Gastroesophageal sphincter (tissue), 4 donors: Measurements from ENCODE around the gene BID. TPM values are rescaled to one million over a fixed set of nuclear protein-coding genes. Genes with fewer than 3 reads are reported as not detected.

ENCODE experiments used
- ATAC-seq: fragments of 150-250 bp; one replicate; pipeline ENCODE4 v1.9.1; 2016; ENCODE audit warnings: mild to moderate bottlenecking, moderate library complexity
- H3K27ac ChIP-seq, 4 donors: fragments of 200-600 bp; sonication (generic) in 3 of 4; 1 replicate in 3 of 4; 2 replicates in 1 of 4; pipeline ENCODE4 v1.5.1; 2016 to 2019
- H3K27me3 ChIP-seq: fragments of 200-600 bp; sonication (generic); one replicate; pipeline ENCODE4 v1.5.1; 2019
- H3K36me3 ChIP-seq, 2 donors: fragments of 200-600 bp; sonication (generic); one replicate each; pipeline ENCODE4 v1.5.1; 2019; ENCODE audit warnings: control low read depth in 1 of 2
- H3K4me1 ChIP-seq, 3 donors: fragments of 200-600 bp; sonication (generic); 1 replicate in 2 of 3; 2 replicates in 1 of 3; pipeline ENCODE4 v1.5.1; 2016 to 2019; ENCODE audit warnings: control low read depth in 2 of 3
- H3K4me3 ChIP-seq, 2 donors: fragments of 200-600 bp; sonication (generic); one replicate each; pipeline ENCODE4 v1.5.1; 2019; ENCODE audit warnings: mild to moderate bottlenecking in 1 of 2, moderate library complexity in 1 of 2
- H3K9me3 ChIP-seq, 3 donors: fragments of 200-600 bp; sonication (generic); one replicate each; pipeline ENCODE4 v1.5.1; 2017 to 2019; ENCODE audit warnings: control low read depth in 2 of 3
- CTCF ChIP-seq, 4 experiments: fragments of 200-600 bp in 2 of 4; fragments of 450-650 bp in 2 of 4; sonication (generic) in 1 of 4; IDR thresholded peaks; one replicate each; pipeline ENCODE4 v1.5.1; 2017 to 2019; ENCODE audit warnings: antibody characterized with exemption in 4 of 4, mild to moderate bottlenecking in 2 of 4, moderate library complexity in 2 of 4
- EP300 ChIP-seq: sonication (generic); formaldehyde crosslinking; IDR thresholded peaks from one replicate; pipeline ENCODE4 v1.6.1; 2017; ENCODE audit warnings: antibody characterized with exemption, mild to moderate bottlenecking
- POLR2A ChIP-seq, 2 donors: fragments of 450-650 bp; IDR thresholded peaks; one replicate each; pipeline ENCODE4 v1.6.1; 2017; ENCODE audit warnings: antibody characterized with exemption in 2 of 2, mild to moderate bottlenecking in 2 of 2, moderate library complexity in 1 of 2
- POLR2AphosphoS5 ChIP-seq: sonication (generic); formaldehyde crosslinking; IDR thresholded peaks from one replicate; pipeline ENCODE4 v1.6.1; 2017; ENCODE audit warnings: antibody characterized with exemption
- WGBS, 2 donors: methylation state at CpG; one replicate each; pipeline ENCODE4 v1.1.5; 2018; ENCODE audit warnings: low coverage in 1 of 2; 5-methylcytosine and 5-hydroxymethylcytosine counted together
- total RNA-seq, 4 donors: library from RNA; depleted of rRNA; stranded (reverse); fragments of >200 nt; gene quantifications; one replicate each; pipeline ENCODE4 v1.1.0, GENCODE V29; 2016

Gene BID
- total RNA-seq, 4 donors from 2014 or later, result 5.9 to 34.5 (median 21.4) TPM

DNA sequence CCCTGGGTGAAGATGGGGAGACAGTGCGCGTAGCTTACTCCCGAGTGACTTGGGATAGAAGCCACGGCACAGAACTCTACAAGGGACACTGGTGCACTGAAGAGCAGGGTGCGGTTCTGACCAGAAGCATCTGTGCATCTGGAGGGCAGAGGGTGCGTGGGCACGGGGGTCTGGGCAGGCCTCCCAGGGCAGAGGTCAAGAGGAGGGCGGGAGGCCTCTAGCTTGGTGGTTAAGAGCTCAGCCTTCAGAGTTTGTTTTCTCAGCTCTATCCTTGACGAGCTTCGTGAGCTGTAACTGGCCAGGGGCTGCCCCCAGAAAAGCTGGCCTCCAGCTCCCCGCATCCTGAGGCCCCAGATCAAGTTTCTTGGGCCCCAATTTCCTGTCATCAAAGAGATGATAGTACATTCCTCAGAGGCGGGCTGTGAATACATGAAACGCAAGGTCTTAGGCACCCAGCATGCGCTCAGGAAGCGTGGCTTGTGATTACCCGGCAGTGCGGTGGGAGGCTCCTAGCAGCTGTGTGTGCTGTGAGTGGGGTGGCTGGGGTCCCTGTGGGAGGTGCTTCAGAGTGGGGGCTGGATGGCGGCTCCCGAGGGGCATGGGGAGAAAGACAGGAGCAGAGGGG lies 6.0 kb upstream of the BID start:
- H3K27me3 ChIP-seq, result peaks cover 22% of the 10 kb centered on the region
- TF ChIP-seq EP300 (no peak), POLR2A (IDR thresholded peaks at IDR 0.05) (no peak), POLR2AphosphoS5 (no peak), CTCF (IDR thresholded peaks at IDR 0.05) (no peak)
- no peak for ATAC-seq
- no peaks in the 10 kb centered on the region for H3K36me3 ChIP-seq
- no peaks in the 10 kb centered on the region for H3K9me3 ChIP-seq
- H3K27ac ChIP-seq, result no peak overlapping the region
- H3K4me1 ChIP-seq, result peaks cover 0 to 19% (median 2%) of the 10 kb centered on the region in 3 donors
- H3K4me3 ChIP-seq, result no peak overlapping the region
- WGBS, 2 donors, result 60% methylated on average over 1 of the region's 19 CpGs; no CpG with 5 or more reads in 1 of the 2 donors

DNA sequence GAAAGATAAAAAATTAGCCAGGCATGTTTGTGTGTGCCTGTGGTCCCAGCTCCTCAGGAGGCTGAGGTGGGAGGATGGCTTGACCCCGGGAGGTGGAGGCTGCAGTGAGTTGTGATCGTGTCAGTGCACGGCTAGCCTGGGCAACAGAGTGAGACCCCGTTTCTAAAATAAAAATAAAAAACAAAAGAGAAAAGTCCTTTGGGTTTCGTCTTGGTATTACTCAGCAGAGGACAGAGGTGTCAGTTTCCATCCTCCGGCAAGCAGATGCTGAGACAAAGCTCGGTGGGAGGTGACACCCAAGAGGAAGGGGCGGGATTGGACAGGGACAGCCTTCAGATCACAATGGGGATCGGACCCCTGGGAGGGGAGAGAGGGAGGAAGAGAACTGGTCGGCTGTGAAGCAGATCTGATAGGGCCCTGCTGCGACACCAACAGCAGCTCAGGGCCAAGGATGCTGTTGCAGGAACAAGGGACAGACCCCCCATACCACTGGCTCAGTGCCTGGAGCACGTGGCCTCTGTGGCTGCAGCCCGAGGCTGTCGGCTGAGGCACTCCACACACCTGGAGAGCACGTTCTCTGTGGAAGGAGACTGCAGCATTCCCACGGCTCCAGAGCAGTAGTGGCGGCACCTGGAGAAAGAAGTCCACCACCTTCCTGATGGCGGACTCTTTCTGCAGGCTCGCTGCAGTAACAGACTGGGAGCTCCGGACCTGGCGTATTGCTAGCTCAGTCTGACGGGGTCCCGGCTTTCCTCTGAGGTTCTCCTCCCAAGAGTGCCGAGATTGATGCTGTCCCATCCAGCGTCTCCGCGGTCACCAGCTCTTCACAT lies 5.2 kb upstream of the BID start:
- H3K36me3 ChIP-seq, result no peaks in the 10 kb centered on the region
- no peak overlapping the region for H3K27ac ChIP-seq
- ATAC-seq, result no peak
- no peaks in the 10 kb centered on the region for H3K9me3 ChIP-seq
- WGBS, 2 donors, result 69 to 77% methylated on average over 5 to 11 of the region's 27 CpGs
- TF ChIP-seq CTCF (IDR thresholded peaks at IDR 0.05) (no peak), POLR2AphosphoS5 (no peak), EP300 (no peak)
- H3K27me3 ChIP-seq, result peaks cover 22% of the 10 kb centered on the region
- H3K4me3 ChIP-seq, result no peak overlapping the region
- peaks cover 0 to 22% (median 8%) of the 10 kb centered on the region in 3 donors for H3K4me1 ChIP-seq

- WGBS, 2 donors, result 89% methylated on average over 17 of the region's 23 CpGs; no CpG with 5 or more reads in 1 of the 2 donors
- no peak for ATAC-seq
- H3K4me1 ChIP-seq, result peaks cover 0 to 27% (median 10%) of the 10 kb centered on the region in 3 donors
Observed at GRCh38 chr22:17778412-17778976, 4.2 kb upstream of the BID start.

GRCh38 chr22:17777717-17778044 lies 3.4 kb upstream of the BID start:
- Histone ChIP-seq H3K27me3 (peaks cover 22% of the 10 kb centered on the region), H3K9me3 (no peaks in the 10 kb centered on the region), H3K36me3 (no peaks in the 10 kb centered on the region), H3K27ac (peak overlapping the region in 2 of 4 donors; percentile 43 to 51), H3K4me3 (peak overlapping the region in 1 of 2 donors; percentile 37), H3K4me1 (peaks cover 0 to 35% (median 16%) of the 10 kb centered on the region in 3 donors)
- 49 to 90% methylated on average over 2 to 3 of the region's 6 CpGs for WGBS, 2 donors
- TF ChIP-seq EP300 (no peak), POLR2AphosphoS5 (no peak), CTCF (IDR thresholded peaks at IDR 0.05) (no peak), POLR2A (IDR thresholded peaks at IDR 0.05) (no peak)
- no peak for ATAC-seq

More at GRCh38 chr22:17778412-17778976, 4.2 kb upstream of the BID start:
- TF ChIP-seq POLR2A (IDR thresholded peaks at IDR 0.05), result no peak
- TF ChIP-seq EP300, result no peak
- TF ChIP-seq POLR2AphosphoS5, result no peak
- TF ChIP-seq CTCF (IDR thresholded peaks at IDR 0.05), result no peak
- H3K27me3 ChIP-seq, result peaks cover 22% of the 10 kb centered on the region
- no peaks in the 10 kb centered on the region for H3K36me3 ChIP-seq
- H3K4me3 ChIP-seq, result no peak overlapping the region
- H3K9me3 ChIP-seq, result no peaks in the 10 kb centered on the region
- no peak overlapping the region for H3K27ac ChIP-seq
